ENCODE results near the gene MDM1. TPM values are rescaled to one million over a fixed set of nuclear protein-coding genes. Genes with fewer than 3 reads are reported as not detected.

The MDM1 gene, protein sequence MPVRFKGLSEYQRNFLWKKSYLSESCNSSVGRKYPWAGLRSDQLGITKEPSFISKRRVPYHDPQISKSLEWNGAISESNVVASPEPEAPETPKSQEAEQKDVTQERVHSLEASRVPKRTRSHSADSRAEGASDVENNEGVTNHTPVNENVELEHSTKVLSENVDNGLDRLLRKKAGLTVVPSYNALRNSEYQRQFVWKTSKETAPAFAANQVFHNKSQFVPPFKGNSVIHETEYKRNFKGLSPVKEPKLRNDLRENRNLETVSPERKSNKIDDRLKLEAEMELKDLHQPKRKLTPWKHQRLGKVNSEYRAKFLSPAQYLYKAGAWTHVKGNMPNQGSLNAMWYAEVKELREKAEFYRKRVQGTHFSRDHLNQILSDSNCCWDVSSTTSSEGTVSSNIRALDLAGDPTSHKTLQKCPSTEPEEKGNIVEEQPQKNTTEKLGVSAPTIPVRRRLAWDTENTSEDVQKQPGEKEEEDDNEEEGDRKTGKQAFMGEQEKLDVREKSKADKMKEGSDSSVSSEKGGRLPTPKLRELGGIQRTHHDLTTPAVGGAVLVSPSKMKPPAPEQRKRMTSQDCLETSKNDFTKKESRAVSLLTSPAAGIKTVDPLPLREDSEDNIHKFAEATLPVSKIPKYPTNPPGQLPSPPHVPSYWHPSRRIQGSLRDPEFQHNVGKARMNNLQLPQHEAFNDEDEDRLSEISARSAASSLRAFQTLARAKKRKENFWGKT
- total RNA-seq = 10 to 100 TPM; 16.1 to 67.5 (median 31.5) TPM

DNA sequence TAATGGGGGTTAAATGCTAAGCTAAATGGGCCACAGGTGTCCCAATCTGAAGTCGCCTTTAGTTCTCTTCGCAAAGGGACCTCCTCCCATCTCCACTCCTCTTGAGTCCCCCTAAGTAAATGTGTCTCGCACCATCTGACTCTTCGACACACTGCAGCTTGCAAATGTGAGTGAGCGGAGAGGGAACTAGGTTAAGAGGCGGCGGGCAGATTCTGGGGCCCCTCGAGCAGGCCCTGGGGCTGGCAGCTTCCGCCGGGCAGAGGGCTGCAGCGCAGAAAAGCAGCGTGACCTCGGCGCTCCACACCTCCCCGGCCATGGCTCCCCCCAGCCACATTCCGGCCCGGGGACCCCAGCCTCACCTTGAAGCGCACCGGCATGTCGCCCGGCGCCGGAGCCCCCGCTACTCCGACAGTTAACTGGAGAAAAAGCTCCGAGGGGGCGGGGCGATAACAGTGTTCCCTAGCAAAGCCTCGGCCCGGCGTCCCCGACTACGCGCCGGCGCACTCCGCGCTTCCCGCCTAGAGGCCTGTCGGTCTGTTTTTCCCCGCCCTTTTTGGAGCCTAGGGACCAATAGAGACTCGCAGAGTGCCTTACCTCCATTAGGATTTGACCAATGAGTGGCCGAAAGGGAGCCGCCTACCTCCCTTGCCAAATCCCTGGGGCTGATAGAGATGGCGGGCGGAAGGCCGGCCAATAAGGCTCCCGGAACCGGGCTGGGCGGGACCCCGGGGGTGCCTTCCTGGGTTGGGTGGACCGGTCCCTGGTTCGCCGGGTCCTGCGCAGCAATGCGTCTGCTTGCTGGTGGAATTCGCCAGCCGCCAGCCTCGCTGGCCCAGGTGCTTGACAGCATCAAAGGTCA lies at the start of gene MDM1:
Gene MDM1 (minus strand): TSS at position 494 of the 859 bp plus-strand sequence. CDS start 117 bp downstream, at position 377.
- Histone ChIP-seq H3K4me1 (peaks cover 0 to 6% of the 10 kb centered on the region in 2 donors), H3K4me3 (peak within 1 kb of the TSS; percentile 68 to 77), H3K9me3 (no peaks in the 10 kb centered on the region), H3K36me3 (no peaks in the 10 kb centered on the region), H3K27me3 (no peaks in the 10 kb centered on the region), H3K27ac (peak within 1 kb of the TSS; percentile 34 to 82)
- intact Hi-C loops (cut with DNase I; ENCODE audit: low total_unique reads) = no loop called here
- DNase-seq = peak; percentile 97 to 98
- peak in 1 of 2 donors; percentile 29 for TF ChIP-seq POLR2A (IDR thresholded peaks at IDR 0.05)
- TF ChIP-seq, protein P1, sequence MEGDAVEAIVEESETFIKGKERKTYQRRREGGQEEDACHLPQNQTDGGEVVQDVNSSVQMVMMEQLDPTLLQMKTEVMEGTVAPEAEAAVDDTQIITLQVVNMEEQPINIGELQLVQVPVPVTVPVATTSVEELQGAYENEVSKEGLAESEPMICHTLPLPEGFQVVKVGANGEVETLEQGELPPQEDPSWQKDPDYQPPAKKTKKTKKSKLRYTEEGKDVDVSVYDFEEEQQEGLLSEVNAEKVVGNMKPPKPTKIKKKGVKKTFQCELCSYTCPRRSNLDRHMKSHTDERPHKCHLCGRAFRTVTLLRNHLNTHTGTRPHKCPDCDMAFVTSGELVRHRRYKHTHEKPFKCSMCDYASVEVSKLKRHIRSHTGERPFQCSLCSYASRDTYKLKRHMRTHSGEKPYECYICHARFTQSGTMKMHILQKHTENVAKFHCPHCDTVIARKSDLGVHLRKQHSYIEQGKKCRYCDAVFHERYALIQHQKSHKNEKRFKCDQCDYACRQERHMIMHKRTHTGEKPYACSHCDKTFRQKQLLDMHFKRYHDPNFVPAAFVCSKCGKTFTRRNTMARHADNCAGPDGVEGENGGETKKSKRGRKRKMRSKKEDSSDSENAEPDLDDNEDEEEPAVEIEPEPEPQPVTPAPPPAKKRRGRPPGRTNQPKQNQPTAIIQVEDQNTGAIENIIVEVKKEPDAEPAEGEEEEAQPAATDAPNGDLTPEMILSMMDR (IDR thresholded peaks at IDR 0.05) = no peak

DNA sequence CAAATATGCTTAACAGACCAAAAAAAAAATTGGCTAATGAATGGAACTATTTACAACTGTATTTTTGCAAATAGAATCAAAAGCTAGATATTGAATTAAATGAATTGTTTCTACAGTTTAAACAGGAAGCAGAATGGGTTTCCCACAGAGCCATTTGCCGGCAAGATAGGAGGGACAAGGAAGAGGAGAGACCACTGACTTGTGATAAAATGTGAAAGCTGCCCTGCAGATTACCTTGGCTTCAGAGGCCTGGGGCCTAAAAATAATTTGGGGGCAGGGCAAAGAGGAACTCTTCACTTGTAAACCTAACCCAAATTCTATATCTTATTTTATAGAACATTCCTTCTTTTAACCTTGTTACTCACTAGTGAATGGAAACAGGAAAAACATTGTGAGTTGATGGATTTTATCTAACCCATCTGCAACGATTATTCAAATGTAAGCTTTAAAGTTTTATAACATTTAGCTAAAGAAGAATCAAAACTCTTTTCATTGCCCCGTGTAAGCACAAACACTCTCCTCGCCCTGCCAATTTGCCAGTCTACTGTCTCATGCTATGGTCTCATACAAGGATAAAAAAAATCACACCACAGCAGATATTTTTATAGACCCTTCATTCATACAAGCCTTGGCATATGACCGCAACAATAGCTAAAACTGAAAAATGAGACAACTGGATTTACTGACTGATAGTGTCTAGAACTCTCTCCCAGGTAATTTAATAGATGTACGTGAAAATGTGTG lies 49.5 kb upstream of the MDM1 start:
- Histone ChIP-seq H3K27ac (no peak overlapping the region), H3K36me3 (no peaks in the 10 kb centered on the region), H3K27me3 (no peaks in the 10 kb centered on the region), H3K4me1 (no peaks in the 10 kb centered on the region), H3K4me3 (no peak overlapping the region), H3K9me3 (no peaks in the 10 kb centered on the region)
- DNase-seq = no peak
- intact Hi-C loops (cut with DNase I; ENCODE audit: low total_unique reads) = no loop called here
- TF ChIP-seq POLR2A (IDR thresholded peaks at IDR 0.05) = no peak
- TF ChIP-seq, protein P1 (IDR thresholded peaks at IDR 0.05) = no peak

DNA sequence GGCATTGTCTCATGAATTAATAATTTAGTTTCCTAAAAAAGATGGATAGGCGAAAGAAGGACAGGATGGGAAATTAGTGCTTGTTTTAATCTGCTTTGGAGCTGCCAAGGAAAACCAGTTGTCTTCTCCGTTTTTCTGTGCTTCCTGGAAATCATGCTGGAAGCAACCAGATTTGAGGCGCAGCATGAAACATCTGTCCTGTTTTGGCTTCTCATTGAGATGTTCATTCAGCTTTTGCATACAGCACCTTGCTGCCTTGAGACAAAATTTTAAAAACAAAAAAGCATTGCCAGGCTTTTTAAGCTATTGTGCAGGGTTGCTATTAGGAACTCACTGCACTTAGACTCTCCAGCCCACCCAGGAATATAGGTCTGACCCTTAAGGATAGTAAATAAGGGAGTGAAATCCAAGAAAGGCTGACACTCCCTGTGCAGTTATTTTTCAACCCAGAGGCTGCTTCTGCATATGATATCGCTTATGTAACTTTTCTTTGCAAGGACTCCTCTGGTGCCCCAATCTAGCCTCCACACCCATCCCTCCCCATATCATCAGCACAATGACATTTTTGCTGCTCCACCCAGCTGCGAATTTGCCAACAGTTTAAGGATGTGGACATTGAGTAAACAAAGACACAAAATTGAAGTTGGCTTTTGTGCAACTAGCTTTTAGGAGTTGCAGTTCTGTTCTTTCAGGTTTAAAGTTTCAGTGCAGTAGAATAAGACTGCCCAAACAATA lies 46.9 kb upstream of the MDM1 start:
- TF ChIP-seq POLR2A (IDR thresholded peaks at IDR 0.05) = no peak
- TF ChIP-seq, protein P1 (IDR thresholded peaks at IDR 0.05) = no peak
- no peak for DNase-seq
- Histone ChIP-seq H3K9me3 (no peaks in the 10 kb centered on the region), H3K4me1 (no peaks in the 10 kb centered on the region), H3K27me3 (no peaks in the 10 kb centered on the region), H3K4me3 (no peak overlapping the region), H3K27ac (no peak overlapping the region), H3K36me3 (no peaks in the 10 kb centered on the region)
- intact Hi-C loops (cut with DNase I; ENCODE audit: low total_unique reads) = no loop called here

DNA sequence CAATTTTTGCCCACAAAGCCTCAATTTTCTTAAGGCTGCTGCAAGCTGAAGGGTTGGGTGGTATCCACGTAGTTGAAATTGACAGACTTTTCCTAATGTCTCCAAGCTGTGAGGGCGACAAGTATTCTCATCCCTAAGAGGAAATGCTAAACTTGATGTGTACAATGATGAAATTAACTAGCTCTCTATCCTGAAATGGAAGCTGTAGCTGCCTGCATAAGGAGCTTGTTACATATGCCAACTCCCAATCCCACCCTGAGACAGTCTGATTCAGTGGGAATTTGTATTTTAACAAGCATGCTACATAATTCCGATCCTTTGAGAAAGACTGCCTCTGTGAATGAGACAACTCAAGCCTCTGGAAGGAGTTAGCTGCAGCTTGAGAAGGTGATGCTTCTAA lies 45.7 kb upstream of the MDM1 start:
- no peaks in the 10 kb centered on the region for H3K27me3 ChIP-seq
- no peak overlapping the region for H3K4me3 ChIP-seq
- intact Hi-C loops (cut with DNase I; ENCODE audit: low total_unique reads) = no loop called here
- no peaks in the 10 kb centered on the region for H3K9me3 ChIP-seq
- no peak for DNase-seq
- H3K27ac ChIP-seq = no peak overlapping the region
- H3K4me1 ChIP-seq = no peaks in the 10 kb centered on the region
- TF ChIP-seq POLR2A (IDR thresholded peaks at IDR 0.05) = no peak
- TF ChIP-seq, protein P1 (IDR thresholded peaks at IDR 0.05) = no peak
- no peaks in the 10 kb centered on the region for H3K36me3 ChIP-seq

All from uterus (tissue), 4 donors.